Muscle of leg (tissue), 11 donors: ENCODE measurements around the gene CCL4L2. TPM values are rescaled to one million over a fixed set of nuclear protein-coding genes. Genes with fewer than 3 reads are reported as not detected.
"Not testable (repeated sequence)": the region's sequence is repeated elsewhere in the genome, so short reads cannot be mapped to it uniquely, and the experiment has no call there.

ENCODE experiments used
- DNase-seq: peaks from one replicate; pipeline ENCODE4 v3.0.0; 2013
- H3K27ac ChIP-seq: one replicate; pipeline ENCODE4 v1.5.1; 2013; ENCODE audit warnings: mild to moderate bottlenecking, low read length, control low read depth
- H3K27me3 ChIP-seq: one replicate; pipeline ENCODE4 v1.6.1; 2013; ENCODE audit warnings: low read length; ENCODE audit not compliant: control insufficient read depth, insufficient read depth
- H3K36me3 ChIP-seq: one replicate; pipeline ENCODE4 v1.6.1; 2013; ENCODE audit warnings: low read length; ENCODE audit not compliant: control insufficient read depth, insufficient read depth
- H3K4me1 ChIP-seq: one replicate; pipeline ENCODE4 v1.6.1; 2013; ENCODE audit warnings: low read length; ENCODE audit not compliant: control insufficient read depth, insufficient read depth
- H3K4me3 ChIP-seq: one replicate; pipeline ENCODE4 v1.5.1; 2013; ENCODE audit warnings: low read length, control low read depth
- H3K9me3 ChIP-seq: replicated peaks from 2 replicates; pipeline ENCODE4 v1.6.1; 2013; ENCODE audit warnings: low read depth, low read length; ENCODE audit not compliant: control insufficient read depth
- WGBS: methylation state at CpG from one replicate; pipeline ENCODE4 v1.1.5; 2013; ENCODE audit warnings: missing lambda C conversion rate; ENCODE audit not compliant: insufficient coverage; 5-methylcytosine and 5-hydroxymethylcytosine counted together
- polyA plus RNA-seq, 8 donors: library from polyadenylated mRNA; unstranded; fragments of 120-200 nt; gene quantifications; one replicate each; pipeline versions ENCODE4 v1.2.1 to v1.2.3, GENCODE V29; 2013; ENCODE audit warnings: inconsistent platforms in 1 of 8, low replicate concordance in 1 of 8; ENCODE audit not compliant: insufficient read length in 8 of 8, insufficient read depth in 1 of 8
- total RNA-seq: library from RNA; stranded (reverse); fragments of 120-200 nt; gene quantifications from one replicate; pipeline ENCODE4 v1.2.4, GENCODE V29; 2013

Gene CCL4L2
- total and polyA plus RNA-seq, 9 donors = 0.88 to 13.6 (median 2.8) TPM; not detected in 1

- no peak overlapping the region for H3K4me3 ChIP-seq
- no peak for DNase-seq
- H3K4me1 ChIP-seq = no peaks in the 10 kb centered on the region
- peaks cover 5% of the 10 kb centered on the region for H3K27me3 ChIP-seq
- WGBS = 83% methylated on average over 1 of the region's 3 CpGs
- H3K27ac ChIP-seq = peak overlapping the region; percentile 10
- H3K36me3 ChIP-seq = no peaks in the 10 kb centered on the region
- no peaks in the 10 kb centered on the region for H3K9me3 ChIP-seq
Measured at GRCh38 chr17:36196131-36196486, 14.8 kb upstream of the CCL4L2 start.

- H3K27me3 ChIP-seq = peaks cover 3% of the 10 kb centered on the region
- H3K4me3 ChIP-seq = no peak overlapping the region
- no CpG with 5 or more reads among the region's 4 CpGs for whole genome bisulfite sequencing
- H3K4me1 ChIP-seq = no peaks in the 10 kb centered on the region
- no peak overlapping the region for H3K27ac ChIP-seq
- peak; percentile 61 for DNase-seq
- H3K36me3 ChIP-seq = no peaks in the 10 kb centered on the region
- no peaks in the 10 kb centered on the region for H3K9me3 ChIP-seq
Measured at GRCh38 chr17:36197387-36197703, 13.5 kb upstream of the CCL4L2 start.

GRCh38 chr17:36198831-36199465, 11.9 kb upstream of the CCL4L2 start:
- peak; percentile 61 for DNase-seq
- H3K27ac ChIP-seq = no peak overlapping the region
- no peak overlapping the region for H3K4me3 ChIP-seq
- H3K4me1 ChIP-seq = no peaks in the 10 kb centered on the region
- 93% methylated on average over 2 of the region's 7 CpGs for WGBS
- no peaks in the 10 kb centered on the region for H3K9me3 ChIP-seq
- H3K36me3 ChIP-seq = no peaks in the 10 kb centered on the region
- H3K27me3 ChIP-seq = peaks cover 3% of the 10 kb centered on the region

GRCh38 chr17:36201102-36201501, 9.8 kb upstream of the CCL4L2 start:
- not testable (repeated sequence) for H3K27ac ChIP-seq, H3K4me1 ChIP-seq, H3K4me3 ChIP-seq, H3K36me3 ChIP-seq, DNase-seq, H3K9me3 ChIP-seq, H3K27me3 ChIP-seq
- WGBS = 78% methylated on average over 1 of the region's 4 CpGs

GRCh38 chr17:36201506-36201905, 9.4 kb upstream of the CCL4L2 start:
- 87% methylated on average over 7 of the region's 8 CpGs for WGBS
- H3K36me3 ChIP-seq, H3K27me3 ChIP-seq, H3K4me3 ChIP-seq, H3K4me1 ChIP-seq, H3K27ac ChIP-seq, DNase-seq, H3K9me3 ChIP-seq: not testable (repeated sequence)

GRCh38 chr17:36203335-36203734, 7.5 kb upstream of the CCL4L2 start:
- Histone ChIP-seq H3K4me3 (no peak overlapping the region), H3K4me1 (no peaks in the 10 kb centered on the region), H3K9me3 (no peaks in the 10 kb centered on the region), H3K27me3 (no peaks in the 10 kb centered on the region), H3K27ac (no peak overlapping the region), H3K36me3 (no peaks in the 10 kb centered on the region)
- no peak for DNase-seq
- WGBS = no CpG with 5 or more reads among the region's 3 CpGs

GRCh38 chr17:36204724-36205500, 6.0 kb upstream of the CCL4L2 start:
- no peak overlapping the region for H3K27ac ChIP-seq
- no peaks in the 10 kb centered on the region for H3K36me3 ChIP-seq
- DNase-seq = no peak
- no peaks in the 10 kb centered on the region for H3K4me1 ChIP-seq
- no peaks in the 10 kb centered on the region for H3K9me3 ChIP-seq
- no peaks in the 10 kb centered on the region for H3K27me3 ChIP-seq
- WGBS = no CpG with 5 or more reads among the region's 7 CpGs
- no peak overlapping the region for H3K4me3 ChIP-seq

GRCh38 chr17:36205637-36206485, 5.0 kb upstream of the CCL4L2 start:
- H3K36me3 ChIP-seq = no peaks in the 10 kb centered on the region
- DNase-seq = no peak
- H3K27me3 ChIP-seq = no peaks in the 10 kb centered on the region
- H3K4me1 ChIP-seq = no peaks in the 10 kb centered on the region
- H3K27ac ChIP-seq = no peak overlapping the region
- 71% methylated on average over 2 of the region's 4 CpGs for WGBS
- no peaks in the 10 kb centered on the region for H3K9me3 ChIP-seq
- no peak overlapping the region for H3K4me3 ChIP-seq

- WGBS = no CpG with 5 or more reads among the region's 1 CpG
- not testable (repeated sequence) for H3K36me3 ChIP-seq, H3K27me3 ChIP-seq, DNase-seq, H3K4me3 ChIP-seq, H3K4me1 ChIP-seq, H3K9me3 ChIP-seq, H3K27ac ChIP-seq
Measured at GRCh38 chr17:36206486-36206821, 4.4 kb upstream of the CCL4L2 start.

- H3K36me3 ChIP-seq, H3K9me3 ChIP-seq, H3K4me1 ChIP-seq, H3K4me3 ChIP-seq, H3K27ac ChIP-seq, DNase-seq, H3K27me3 ChIP-seq: not testable (repeated sequence)
- WGBS = 85% methylated on average over 2 of the region's 6 CpGs
Measured at GRCh38 chr17:36207383-36207782, 3.5 kb upstream of the CCL4L2 start.
